Epithelial cell of esophagus (primary cell): ENCODE results near the gene STMN3.
A peak's percentile ranks its signal among the peaks of the same experiment; 100 is the strongest.

Experiments
- DNase-seq: peaks from one replicate; pipeline ENCODE4 v3.0.0; 2010; ENCODE audit warnings: low read depth
- H3K4me3 ChIP-seq: 2 replicates; pipeline ENCODE4 v1.5.1; 2011; ENCODE audit warnings: mild to moderate bottlenecking, low read length, control low read depth
- CTCF ChIP-seq: IDR thresholded peaks from 2 replicates; pipeline ENCODE4 v1.5.1; 2011; ENCODE audit warnings: low read depth, mild to moderate bottlenecking, low read length, control low read depth, inconsistent platforms; ENCODE audit not compliant: insufficient read depth; ENCODE audit errors: missing control alignments

Gene STMN3

DNA sequence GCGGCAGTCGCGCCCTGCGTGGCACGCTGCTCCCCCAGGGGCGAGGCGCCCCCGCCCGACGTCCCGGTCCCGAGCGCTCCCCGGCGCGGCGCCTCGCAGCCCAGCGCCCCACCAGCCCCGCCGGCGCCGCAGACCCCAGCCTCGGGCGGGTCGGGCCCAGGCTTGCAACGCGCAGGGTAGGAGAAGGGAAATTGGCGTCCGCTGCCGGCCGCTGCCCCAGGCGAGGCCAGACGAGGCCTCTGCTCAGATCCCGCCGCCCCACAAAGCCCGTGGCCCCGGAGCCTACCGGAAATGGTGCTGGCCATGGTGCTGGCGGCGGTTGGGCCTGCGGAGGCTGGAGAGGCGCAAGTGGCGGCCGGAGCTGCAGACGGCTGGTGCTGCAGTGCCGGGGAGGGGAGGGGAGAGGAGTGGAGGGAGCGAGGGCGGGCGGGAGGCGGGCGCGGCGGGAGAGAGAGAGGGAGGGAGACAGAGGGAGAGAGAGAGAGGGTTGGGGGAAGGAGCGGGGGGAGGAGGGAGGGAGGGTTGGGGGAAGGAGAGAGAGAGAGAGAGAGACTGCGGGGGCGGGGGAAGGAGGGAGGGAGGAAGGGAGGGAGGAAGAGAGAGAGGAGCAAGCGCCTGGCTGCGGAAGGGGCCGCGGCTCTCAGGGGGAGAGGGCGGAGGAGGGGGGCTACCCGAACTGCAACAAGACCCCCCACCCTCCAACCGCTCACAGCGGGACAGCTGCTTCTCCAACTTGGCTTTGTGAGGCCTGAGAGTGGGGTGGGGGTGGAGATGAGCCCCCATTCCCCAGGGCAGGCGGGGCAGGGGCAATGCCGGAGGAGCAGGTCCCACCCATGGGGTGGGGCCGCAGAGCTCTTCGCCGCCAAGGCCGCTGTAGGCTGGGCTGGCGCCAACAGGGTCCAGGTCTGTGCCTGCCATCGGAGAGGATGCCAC is at the start of gene STMN3:
STMN3 (minus strand) TSS at position 384 of the 933 bp plus-strand sequence; CDS start at position 305, 79 bp downstream.
- H3K4me3 ChIP-seq: no peak within 1 kb of the TSS
- TF ChIP-seq CTCF: no peak
- DNase-seq: peak; percentile 77

- no peak for TF ChIP-seq CTCF
- DNase-seq: no peak
- no peak overlapping the region for H3K4me3 ChIP-seq
Observed at GRCh38 chr20:63702036-63702665, 48.9 kb upstream of the STMN3 start.

- no peak for TF ChIP-seq CTCF
- H3K4me3 ChIP-seq: no peak overlapping the region
- no peak for DNase-seq
Observed at GRCh38 chr20:63701329-63702035, 48.3 kb upstream of the STMN3 start.

DNA sequence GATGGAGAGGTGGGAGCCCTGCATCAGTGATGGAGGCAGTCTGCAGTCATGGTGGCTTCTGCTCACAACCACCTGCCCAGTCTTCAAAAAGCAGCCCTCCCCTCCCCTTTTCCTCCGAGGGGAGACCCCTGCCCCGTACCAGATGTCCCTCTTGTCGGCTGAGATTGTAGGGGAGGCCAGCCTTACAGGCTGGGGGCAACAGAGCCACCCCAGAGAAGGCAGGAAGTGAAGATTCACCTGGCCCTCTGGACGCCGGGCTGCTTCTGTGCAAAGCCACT is 47.8 kb upstream of the STMN3 start:
- TF ChIP-seq CTCF: no peak
- H3K4me3 ChIP-seq: no peak overlapping the region
- DNase-seq: no peak

- TF ChIP-seq CTCF: no peak
- no peak for DNase-seq
- H3K4me3 ChIP-seq: no peak overlapping the region
Observed at GRCh38 chr20:63700199-63701050, 47.2 kb upstream of the STMN3 start.

DNA sequence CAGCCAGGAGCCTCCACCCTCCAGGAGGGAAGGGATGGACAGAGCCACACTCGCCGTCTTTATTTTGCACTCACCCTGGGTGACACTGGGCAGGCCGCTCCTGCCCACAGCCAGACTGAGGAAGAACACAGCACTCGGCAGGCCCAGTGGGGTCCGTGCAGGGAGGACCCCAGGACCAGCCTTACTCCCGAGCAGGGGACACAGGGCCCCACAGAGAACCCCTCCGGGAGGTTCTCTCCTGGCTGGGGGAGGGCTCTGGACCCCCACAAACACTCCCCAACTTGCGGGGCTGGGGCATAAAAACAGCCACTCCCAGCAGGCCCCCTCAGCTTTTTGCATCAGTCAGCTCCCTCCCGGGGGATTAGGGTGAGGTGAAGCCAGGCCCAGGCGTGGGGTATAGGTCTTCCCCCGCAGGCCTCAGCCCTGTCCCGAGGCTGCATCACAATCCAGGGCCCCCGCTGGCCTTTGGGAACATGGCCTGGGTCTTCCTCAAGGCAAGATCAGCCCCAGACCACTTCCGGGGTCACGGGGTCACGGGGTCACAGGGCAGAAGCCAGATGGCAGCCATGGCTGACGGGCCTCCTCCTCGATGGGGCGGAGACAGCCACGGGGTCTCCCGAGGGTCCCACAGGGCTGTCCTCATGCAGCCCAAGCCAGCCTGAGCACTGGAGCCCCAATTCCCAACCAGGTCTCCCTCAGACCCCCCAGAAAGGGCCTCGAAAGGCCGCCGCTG is 46.4 kb upstream of the STMN3 start:
- no peak for TF ChIP-seq CTCF
- H3K4me3 ChIP-seq: no peak overlapping the region
- no peak for DNase-seq
